A673 (cell line): ENCODE measurements around the gene CACNA2D4.

Source experiments
- CTCF ChIP-seq: fragments of 300-800, 200-600 bp; sonication (generic); conservative IDR thresholded peaks from 2 replicates; pipeline ENCODE4 v1.5.1; 2017; ENCODE audit warnings: low read depth, mild to moderate bottlenecking, antibody characterized with exemption, low read length, moderate library complexity, mixed read lengths
- EZH2 ChIP-seq: fragments of 200-600 bp; sonication (generic); IDR thresholded peaks from 2 replicates; pipeline ENCODE4 v1.6.1; 2017; ENCODE audit warnings: borderline replicate concordance, low read depth, mild to moderate bottlenecking, mixed read lengths, antibody characterized with exemption, low read length; ENCODE audit not compliant: poor library complexity, severe bottlenecking

GRCh38 chr12:1800401-1801302 is 117.8 kb downstream of the CACNA2D4 start:
- TF ChIP-seq CTCF (peak; percentile 60), EZH2 (no peak)
